K562 (cell line): ENCODE data around the gene REEP6. TPM values are rescaled to one million over a fixed set of nuclear protein-coding genes. Genes with fewer than 3 reads are reported as not detected.

Experiments
- AFF4 ChIP-seq: sonication (generic); formaldehyde crosslinking; IDR thresholded peaks from 2 replicates; pipeline ENCODE4 v1.8.0; 2023; ENCODE audit warnings: mild to moderate bottlenecking, missing genetic modification reagents
- ATF2 ChIP-seq: sonication (generic); formaldehyde crosslinking; IDR thresholded peaks from 2 replicates; pipeline ENCODE4 v1.8.1; 2022; ENCODE audit warnings: missing genetic modification reagents
- HMGN3 ChIP-seq: IDR thresholded peaks from 2 replicates; pipeline ENCODE4 v1.6.1; 2011; ENCODE audit warnings: borderline replicate concordance, low read depth, mild to moderate bottlenecking, mixed read lengths, low read length; ENCODE audit not compliant: insufficient read length; ENCODE audit errors: extremely low read depth
- KDM4B ChIP-seq, 2 experiments: fragments of 450-650 bp in 1 of 2; sonication (generic) in 1 of 2; IDR thresholded peaks; 2 replicates each; pipeline ENCODE4 v1.6.1; 2016 to 2017; ENCODE audit warnings: borderline replicate concordance in 2 of 2, antibody characterized with exemption in 1 of 2, low read depth in 1 of 2, mild to moderate bottlenecking in 1 of 2
- MGA ChIP-seq: fragments of 450-650 bp; IDR thresholded peaks from 2 replicates; pipeline ENCODE4 v1.6.1; 2016; ENCODE audit warnings: mild to moderate bottlenecking, moderate library complexity
- NCOA6 ChIP-seq: fragments of 450-650 bp; IDR thresholded peaks from 2 replicates; pipeline ENCODE4 v1.6.1; 2017; ENCODE audit warnings: mild to moderate bottlenecking
- NELFE ChIP-seq: IDR thresholded peaks from 2 replicates; pipeline ENCODE4 v1.6.1; 2011; ENCODE audit warnings: mild to moderate bottlenecking; ENCODE audit not compliant: insufficient read depth, insufficient read length
- TAF15 ChIP-seq: fragments of 200-400 bp; formaldehyde crosslinking; IDR thresholded peaks from 2 replicates; pipeline ENCODE4 v1.6.1; 2017; ENCODE audit warnings: mild to moderate bottlenecking, low read depth, low read length, moderate library complexity
- ZNF124 ChIP-seq: sonication (generic); formaldehyde crosslinking; IDR thresholded peaks from 2 replicates; pipeline ENCODE4 v1.8.1; 2022; ENCODE audit warnings: missing genetic modification reagents
- ZNF780A ChIP-seq: fragments of 250-450 bp; sonication (Bioruptor Pico); IDR thresholded peaks from 2 replicates; pipeline ENCODE4 v1.5.0; 2021; ENCODE audit warnings: mild to moderate bottlenecking
- polyA plus RNA-seq, 8 experiments: library from polyadenylated mRNA; depleted of rRNA in 4 of 8; stranded (reverse) in 5 of 8; unstranded in 3 of 8; fragments of >200 nt; fragmentation: Nextera tagmentation in 2 of 8; fragmentation: Illumina TruSeq in 1 of 8; extraction: Ambion mirVana in 2 of 8; extraction: Trizol in 1 of 8; gene quantifications; 2 replicates each; pipeline versions ENCODE4 v1.2.1 to v1.2.3, GENCODE V29; 2011 to 2014; ENCODE audit warnings: inconsistent platforms in 1 of 8, missing spikeins in 1 of 8
- total RNA-seq, 7 experiments: library from RNA; depleted of rRNA in 6 of 7; stranded (reverse); fragments of >200 nt in 6 of 7; fragmentation: Illumina TruSeq in 2 of 7; extraction: Trizol in 2 of 7; gene quantifications; 2 replicates each; pipeline versions ENCODE4 v1.2.1 to v1.2.3, GENCODE V29; 2011 to 2021; ENCODE audit warnings: low replicate concordance in 1 of 7

The REEP6 gene
- total and polyA plus RNA-seq, 9 of the 15 experiments (the other 6 are each of a cell fraction or from before 2014, with no cell fraction given), result 1.2 to 64.2 (median 12.7) TPM

- TF ChIP-seq ZNF124 (CRISPR knock-in tag) (no peak), AFF4 (CRISPR knock-in tag) (no peak), KDM4B (IDR thresholded peaks at IDR 0.05; ENCODE audit: borderline replicate concordance in 2 of 2, low read depth in 1 of 2) (no peak), NCOA6 (no peak), ATF2 (CRISPR knock-in tag) (no peak), MGA (no peak), NELFE (no peak), TAF15 (no peak), HMGN3 (peak; percentile 64), ZNF780A (CRISPR knock-in tag) (no peak)
These were observed 21.9 kb downstream of the REEP6 start, which contains the start of gene ADAMTSL5 (continued) for GRCh38 chr19:1512671-1513498.
